ENCODE measurements around the gene SLC30A5.
"Not testable (repeated sequence)": the region's sequence is repeated elsewhere in the genome, so short reads cannot be mapped to it uniquely, and the experiment has no call there.

DNA sequence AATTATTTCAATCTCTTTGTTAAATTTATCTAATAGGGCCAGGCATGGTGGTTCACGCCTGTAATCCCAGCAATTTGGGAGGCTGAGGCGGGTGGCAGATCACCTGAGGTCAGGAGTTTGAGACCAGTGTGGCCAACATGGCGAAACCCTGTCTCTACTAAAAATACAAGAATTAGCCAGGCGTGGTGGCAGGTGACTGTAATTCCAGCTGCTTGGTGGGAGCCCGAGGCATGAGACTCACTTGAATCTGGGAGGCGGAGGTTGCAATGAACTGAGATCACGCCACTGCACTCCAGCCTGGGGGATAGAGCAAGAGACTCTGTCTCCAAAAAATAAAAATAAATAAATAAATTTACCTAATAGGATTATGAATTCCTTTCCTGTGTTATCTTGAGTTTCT is 54.8 kb downstream of the SLC30A5 start:
- not testable (repeated sequence) for TF ChIP-seq POLR2A (IDR thresholded peaks at IDR 0.05)
- TF ChIP-seq, protein P1, sequence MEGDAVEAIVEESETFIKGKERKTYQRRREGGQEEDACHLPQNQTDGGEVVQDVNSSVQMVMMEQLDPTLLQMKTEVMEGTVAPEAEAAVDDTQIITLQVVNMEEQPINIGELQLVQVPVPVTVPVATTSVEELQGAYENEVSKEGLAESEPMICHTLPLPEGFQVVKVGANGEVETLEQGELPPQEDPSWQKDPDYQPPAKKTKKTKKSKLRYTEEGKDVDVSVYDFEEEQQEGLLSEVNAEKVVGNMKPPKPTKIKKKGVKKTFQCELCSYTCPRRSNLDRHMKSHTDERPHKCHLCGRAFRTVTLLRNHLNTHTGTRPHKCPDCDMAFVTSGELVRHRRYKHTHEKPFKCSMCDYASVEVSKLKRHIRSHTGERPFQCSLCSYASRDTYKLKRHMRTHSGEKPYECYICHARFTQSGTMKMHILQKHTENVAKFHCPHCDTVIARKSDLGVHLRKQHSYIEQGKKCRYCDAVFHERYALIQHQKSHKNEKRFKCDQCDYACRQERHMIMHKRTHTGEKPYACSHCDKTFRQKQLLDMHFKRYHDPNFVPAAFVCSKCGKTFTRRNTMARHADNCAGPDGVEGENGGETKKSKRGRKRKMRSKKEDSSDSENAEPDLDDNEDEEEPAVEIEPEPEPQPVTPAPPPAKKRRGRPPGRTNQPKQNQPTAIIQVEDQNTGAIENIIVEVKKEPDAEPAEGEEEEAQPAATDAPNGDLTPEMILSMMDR (IDR thresholded peaks at IDR 0.05), result not testable (repeated sequence)

Measured in sigmoid colon (tissue), 3 donors.